NCI-H2171 treated with DMSO at 0.1 percent for 48 hours (cell line): Measurements from ENCODE around the gene MAN2A2.
A peak's percentile ranks its signal among the peaks of the same experiment; 100 is the strongest.
"Not testable (repeated sequence)": the region's sequence is repeated elsewhere in the genome, so short reads cannot be mapped to it uniquely, and the experiment has no call there.

Experiments
- DNase-seq: peaks from one replicate; lab custom pipeline; 2025; lab: John Stamatoyannopoulos, UW

Gene MAN2A2

GRCh38 chr15:90905306-90906180 is 2.4 kb downstream of the MAN2A2 start:
- DNase-seq, result no peak

GRCh38 chr15:90906181-90906849 is 3.2 kb downstream of the MAN2A2 start:
- no peak for DNase-seq

- DNase-seq, result no peak
Observed at GRCh38 chr15:90907051-90907660, 4.1 kb downstream of the MAN2A2 start.

GRCh38 chr15:90907838-90908507 is 4.9 kb downstream of the MAN2A2 start:
- no peak for DNase-seq

- DNase-seq, result not testable (repeated sequence)
Observed at GRCh38 chr15:90909449-90909848, 6.3 kb downstream of the MAN2A2 start.

- no peak for DNase-seq
Observed at GRCh38 chr15:90909976-90910375, 6.9 kb downstream of the MAN2A2 start.

GRCh38 chr15:90910441-90911301 is 7.6 kb downstream of the MAN2A2 start:
- no peak for DNase-seq

GRCh38 chr15:90911302-90911623 is 8.2 kb downstream of the MAN2A2 start:
- no peak for DNase-seq

- no peak for DNase-seq
Observed at GRCh38 chr15:90911906-90912769, 9.0 kb downstream of the MAN2A2 start.

GRCh38 chr15:90912770-90913075 is 9.6 kb downstream of the MAN2A2 start:
- DNase-seq, result no peak

GRCh38 chr15:90913398-90913944 is 10.4 kb downstream of the MAN2A2 start:
- no peak for DNase-seq

GRCh38 chr15:90914305-90915080 is 11.4 kb downstream of the MAN2A2 start:
- no peak for DNase-seq

GRCh38 chr15:90915216-90915807 is 12.2 kb downstream of the MAN2A2 start:
- peak; percentile 75 for DNase-seq

GRCh38 chr15:90915808-90916440 is 12.8 kb downstream of the MAN2A2 start:
- DNase-seq, result no peak

GRCh38 chr15:90916461-90916860 is 13.4 kb downstream of the MAN2A2 start:
- no peak for DNase-seq

GRCh38 chr15:90917569-90917968 is 14.5 kb downstream of the MAN2A2 start:
- no peak for DNase-seq

- no peak for DNase-seq
Observed at GRCh38 chr15:90918034-90918788, 15.1 kb downstream of the MAN2A2 start.

GRCh38 chr15:90918835-90919234 is 15.7 kb downstream of the MAN2A2 start:
- no peak for DNase-seq
